OCI-M2 (cell line): Measurements from ENCODE around the gene RAB3B.
A peak's percentile ranks its signal among the peaks of the same experiment; 100 is the strongest.
"Not testable (repeated sequence)": the region's sequence is repeated elsewhere in the genome, so short reads cannot be mapped to it uniquely, and the experiment has no call there.

Source experiments
- DNase-seq: peaks from one replicate; lab custom pipeline; 2025; ENCODE audit not compliant: unreplicated experiment; lab: John Stamatoyannopoulos, UW

The RAB3B gene

DNA sequence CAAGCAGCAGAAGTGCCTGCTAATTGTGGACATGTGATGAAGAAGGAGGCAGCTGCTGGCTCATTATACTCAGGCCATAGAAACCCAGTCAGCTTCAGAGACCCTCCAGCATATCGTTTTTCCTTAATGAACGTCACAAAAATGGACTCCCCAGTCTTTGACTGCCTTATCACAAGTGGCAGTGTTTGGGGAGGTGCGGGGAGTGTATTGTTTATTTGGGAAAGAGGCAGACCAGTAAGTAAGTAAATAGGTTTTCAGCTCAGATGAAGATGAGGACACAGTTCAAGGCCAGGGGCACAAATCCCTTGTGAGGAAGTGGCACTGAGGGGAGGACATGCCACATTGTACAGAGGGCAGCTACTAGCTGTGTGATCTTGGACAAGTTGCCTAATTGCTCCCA is 68.5 kb downstream of the RAB3B start:
- DNase-seq = no peak

DNA sequence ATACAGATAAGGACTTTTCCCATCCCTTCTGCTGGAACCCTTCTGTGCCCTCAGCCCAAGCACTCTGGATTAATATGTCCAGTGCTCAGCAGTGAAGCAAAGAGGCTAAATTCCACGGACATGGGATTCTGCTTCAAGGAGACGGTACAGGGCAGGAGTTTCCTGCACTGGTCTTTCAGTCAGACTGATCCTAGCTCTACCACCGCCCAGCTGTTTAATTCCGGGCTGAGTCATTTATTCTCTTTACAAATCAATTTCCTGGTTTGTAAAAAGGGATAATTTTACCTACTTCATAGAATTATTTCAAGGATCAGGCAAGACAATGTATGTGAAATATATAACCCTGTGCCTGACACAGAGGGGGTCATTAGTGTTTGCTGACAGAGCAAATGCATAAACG is 70.4 kb downstream of the RAB3B start:
- DNase-seq = no peak

DNA sequence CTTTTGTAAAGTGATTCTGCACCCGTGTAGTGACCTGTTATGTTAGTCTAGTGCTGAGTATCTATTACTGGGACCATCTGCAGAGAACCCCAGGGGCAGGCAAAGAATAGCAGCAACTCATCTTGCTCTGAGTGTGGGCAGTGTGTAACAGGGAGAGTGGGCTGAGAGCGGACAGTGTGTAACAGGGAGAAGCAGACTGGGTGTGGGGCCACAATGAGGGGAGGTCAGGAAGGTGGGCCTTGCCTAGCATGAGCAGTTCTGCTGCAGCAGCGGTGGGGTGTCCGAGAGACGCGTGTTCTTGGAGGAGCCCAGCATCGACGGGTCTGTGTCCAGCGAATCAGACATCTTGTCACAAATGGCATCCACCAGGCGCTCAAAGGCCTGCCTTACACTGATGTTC is 70.8 kb downstream of the RAB3B start:
- DNase-seq = no peak

DNA sequence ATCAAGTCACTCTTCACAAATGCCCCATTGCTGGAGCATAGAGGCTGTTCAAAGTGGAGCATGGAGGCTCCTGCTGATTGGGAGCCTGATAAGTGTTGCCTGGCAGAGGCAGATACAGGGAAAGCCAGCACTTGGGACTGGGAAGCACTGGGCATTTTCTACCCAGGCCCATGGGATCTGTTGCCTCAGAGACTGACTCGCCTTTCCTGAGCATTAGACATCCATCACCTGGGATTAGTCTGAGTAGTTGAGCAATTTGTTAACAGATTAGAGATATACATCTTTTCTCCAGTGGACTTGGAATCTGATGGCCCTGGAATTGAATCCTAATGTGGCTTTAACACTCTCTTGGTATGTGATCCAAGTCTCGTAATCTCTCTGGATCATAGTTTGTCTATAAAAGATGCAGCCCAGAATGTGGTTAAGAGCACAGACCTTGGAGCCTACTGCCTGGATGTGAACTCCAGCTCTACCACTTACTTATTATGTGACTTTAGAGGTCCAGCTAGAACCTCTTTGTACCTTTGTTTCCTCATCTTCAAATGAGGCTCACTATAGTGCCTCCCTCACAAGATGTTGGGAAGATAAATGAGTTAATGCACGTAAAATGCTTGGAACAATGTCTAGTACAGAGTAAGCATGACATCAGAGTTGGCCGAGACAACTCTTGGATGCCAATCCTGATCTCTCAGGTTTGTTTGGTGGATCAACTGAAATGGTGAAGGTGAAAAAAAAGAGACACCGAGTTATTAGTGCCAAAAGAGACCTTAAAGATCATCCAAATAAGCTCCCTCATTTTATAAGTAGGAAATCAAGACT is 73.7 kb downstream of the RAB3B start:
- no peak for DNase-seq

DNA sequence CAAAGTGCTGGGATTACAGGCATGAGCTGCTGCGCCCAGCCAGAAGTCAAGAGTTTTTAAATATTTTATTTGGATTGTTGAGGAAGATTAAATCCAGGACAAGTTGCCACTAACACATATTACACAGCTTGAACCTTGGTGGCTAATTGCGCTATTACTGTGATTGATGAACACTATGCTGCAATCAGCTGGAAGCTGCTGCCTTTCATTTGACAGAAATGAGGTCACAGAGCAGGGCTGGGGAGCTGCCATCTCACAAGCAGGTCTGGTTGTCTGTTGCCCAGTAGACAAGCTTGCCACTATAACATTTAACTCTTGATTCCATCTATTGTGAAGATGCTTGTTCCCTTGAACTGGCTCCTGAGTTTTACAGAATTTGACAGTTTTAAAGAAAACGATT is 74.5 kb downstream of the RAB3B start:
- DNase-seq = no peak

DNA sequence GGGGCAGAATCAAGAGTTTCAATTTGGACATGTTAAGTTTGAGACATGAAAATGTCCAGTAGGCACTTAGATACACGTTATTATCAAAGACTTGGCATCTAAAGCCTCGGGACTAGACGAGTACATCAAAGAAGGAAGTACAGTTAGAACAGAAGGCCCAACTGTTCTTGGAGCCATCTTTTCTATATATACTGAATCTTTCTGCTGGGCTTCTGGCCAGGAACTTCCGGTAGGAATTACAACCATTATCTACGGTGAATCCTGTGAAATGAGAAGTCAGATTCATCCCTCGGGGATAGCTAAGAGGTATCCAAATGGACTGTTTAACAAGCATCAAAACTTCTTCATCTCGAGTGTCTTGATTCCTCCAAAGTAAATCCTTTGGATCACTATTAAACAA is 77.6 kb downstream of the RAB3B start:
- no peak for DNase-seq

DNA sequence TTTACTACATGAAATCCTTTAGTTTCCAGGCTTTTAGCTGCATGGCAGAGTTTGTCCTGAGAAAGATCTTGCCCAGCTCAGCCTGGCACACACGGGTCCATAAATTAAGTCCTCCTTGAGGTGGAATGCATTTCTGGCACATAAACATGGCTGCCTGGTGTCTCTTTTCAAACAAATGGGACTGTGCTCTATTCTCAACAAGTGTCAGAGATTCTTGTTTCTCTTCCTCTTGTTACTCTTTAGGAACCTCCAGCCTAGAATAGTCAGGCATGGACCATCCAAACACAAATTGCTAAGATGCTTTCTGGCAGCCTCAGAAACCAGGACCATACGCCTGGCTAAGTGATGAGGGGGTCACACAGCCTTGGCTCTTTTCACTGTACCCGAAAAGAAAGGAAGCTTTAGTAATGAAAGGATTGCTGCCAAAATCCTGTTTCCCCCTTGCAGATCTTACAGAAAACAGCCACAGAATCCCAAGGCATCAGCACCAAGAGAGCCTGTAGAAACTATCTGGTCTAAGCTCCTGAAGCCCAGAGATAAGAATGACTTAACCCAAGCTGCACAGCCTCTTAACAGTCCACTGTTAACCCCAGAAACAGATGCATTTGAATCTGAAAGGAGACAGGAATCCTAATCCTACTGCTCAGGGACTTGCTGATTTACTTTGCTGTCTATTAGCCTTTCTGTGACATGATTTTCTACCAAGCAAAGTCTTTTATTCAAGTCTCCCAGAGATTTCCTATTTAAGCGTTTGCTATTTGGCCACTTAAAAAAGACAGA is 80.1 kb downstream of the RAB3B start:
- no peak for DNase-seq

DNA sequence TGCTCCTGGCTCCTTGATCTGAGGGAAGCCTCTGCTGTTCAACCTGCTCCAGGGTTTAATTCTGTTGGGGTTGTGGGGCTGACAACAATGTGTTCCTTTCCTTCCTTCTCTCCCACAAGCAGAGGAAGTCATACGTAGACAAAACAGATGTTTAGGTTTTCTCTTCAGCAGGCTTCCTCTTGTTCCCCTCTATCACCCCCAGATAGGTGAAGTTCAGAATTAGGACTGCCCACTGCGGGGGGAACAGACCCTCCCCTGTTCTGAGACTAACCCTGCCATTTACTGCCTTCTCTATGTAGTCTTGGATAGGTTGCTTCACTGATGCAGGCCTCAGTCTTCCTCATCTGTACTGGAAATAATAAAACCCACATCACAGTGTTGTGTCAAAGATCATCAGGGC is 82.0 kb downstream of the RAB3B start:
- no peak for DNase-seq

DNA sequence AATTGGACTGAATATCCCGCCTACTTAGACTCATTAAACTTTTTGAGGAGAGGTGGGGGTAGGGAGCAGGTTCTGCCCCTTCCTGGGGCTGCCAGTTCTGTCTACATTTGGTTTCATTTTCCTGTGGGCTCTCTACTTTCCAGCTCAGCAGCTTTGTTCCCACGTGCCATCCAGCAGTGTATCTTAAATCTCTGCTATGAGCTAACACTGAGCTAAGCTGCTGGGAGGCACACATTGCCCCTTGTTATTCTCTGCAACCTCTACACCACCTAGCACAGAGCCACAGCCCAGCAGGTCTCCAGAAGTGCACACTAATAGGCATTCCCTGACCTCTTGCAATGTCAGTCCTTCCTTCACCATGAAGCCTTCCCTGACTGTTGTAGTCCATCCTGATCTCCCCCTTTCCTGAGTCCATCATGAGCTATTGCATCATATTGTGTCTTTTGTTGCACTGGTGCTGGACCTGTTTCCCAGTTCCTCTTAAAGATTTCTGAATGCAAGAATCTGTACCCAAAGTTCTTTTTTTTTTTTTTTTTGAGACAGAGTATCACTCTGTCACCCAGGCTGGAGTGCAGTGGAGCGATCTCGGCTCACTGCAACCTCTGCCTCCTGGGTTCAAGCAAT is 83.3 kb downstream of the RAB3B start:
- DNase-seq = no peak

DNA sequence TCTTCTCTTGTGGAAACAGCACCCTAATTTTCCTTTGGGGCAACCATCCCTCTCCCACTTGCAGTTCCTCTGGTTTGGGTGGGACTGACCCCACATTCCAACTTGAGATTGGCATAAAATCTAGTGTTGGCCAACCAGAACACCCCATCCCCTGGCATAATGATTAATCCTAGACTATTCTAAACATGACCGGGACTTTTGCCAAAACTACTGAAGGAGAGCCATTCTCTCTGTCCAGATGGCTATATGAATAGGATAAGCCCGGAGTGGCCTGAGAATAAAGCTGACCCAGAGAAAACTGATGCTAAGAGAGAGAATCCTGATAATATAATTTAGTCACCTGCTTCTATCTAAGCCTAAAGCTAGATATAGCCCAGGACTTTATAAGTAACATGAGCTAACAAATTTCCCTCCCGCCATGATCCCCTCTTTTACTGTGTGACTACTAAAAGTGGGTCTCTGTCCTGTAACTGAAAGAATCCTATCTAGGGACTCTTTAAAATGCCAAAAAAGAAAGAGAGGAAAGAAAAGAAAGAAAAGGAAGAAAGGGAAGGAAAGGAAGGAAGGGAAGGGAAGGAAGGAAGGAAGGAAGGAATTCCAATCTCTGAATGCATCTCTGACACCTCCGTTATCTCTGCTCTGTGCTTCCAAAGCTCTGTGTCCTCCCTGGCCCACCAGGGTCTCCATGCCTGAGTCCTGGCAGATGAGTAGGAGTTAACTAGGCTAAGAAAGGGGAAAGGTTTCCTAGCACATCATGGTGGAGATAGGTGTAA is 84.0 kb downstream of the RAB3B start:
- DNase-seq = no peak

DNA sequence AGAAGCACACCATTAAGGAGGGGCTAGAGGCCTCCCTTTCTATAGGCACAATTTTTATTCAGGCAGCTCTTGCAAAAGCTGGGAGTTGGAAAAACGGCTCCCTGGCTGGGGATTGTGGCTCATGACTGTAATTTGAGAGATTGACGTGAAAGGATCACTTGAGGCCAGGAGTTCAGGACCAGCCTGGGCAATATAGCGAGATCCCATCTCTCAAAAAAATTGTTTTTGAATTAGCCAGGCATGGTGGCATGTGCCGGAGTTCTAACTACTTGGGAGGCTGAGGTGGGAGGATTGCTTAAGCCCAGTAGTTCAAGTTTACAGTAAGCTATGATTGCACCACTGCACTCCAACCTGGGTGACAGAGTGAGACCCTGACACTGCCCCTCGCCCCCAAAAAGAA is 88.0 kb downstream of the RAB3B start:
- no peak for DNase-seq

DNA sequence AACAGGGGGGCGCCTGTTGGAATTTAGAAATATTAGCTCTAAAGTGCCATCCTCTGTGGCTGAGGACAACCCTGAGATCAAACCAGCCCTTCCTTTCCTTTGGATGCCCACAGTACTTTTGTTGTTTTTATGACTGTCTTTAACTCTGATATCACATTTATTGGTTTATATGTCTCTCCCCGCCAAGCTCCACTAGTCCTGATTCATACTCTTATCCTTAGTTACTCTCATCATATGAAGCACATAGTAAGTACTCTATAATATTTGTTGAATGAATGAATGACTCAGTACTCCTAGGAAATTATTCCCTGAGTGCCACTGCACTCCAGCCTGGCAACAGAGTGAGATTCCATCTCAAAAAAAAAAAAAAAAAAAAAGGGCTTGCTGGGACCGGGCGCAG is 89.3 kb downstream of the RAB3B start:
- no peak for DNase-seq

DNA sequence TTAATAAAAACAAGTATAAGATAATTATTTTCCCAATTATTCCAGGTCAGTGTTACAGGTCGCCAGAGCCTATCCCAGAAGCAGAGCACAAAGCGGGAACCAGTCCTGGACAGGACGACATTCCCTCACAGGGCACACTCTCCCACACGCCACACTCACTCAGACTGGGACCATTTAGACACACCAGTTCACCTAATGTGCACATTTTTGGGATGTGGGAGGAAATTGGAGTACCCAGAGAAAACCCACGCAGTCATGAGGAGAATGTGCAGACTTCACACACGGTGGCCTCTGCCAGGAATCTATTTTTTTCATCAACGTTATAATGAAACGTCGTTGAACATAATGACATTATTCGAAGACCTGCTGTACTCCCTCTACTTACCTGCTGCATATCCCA is 91.5 kb downstream of the RAB3B start:
- no peak for DNase-seq

DNA sequence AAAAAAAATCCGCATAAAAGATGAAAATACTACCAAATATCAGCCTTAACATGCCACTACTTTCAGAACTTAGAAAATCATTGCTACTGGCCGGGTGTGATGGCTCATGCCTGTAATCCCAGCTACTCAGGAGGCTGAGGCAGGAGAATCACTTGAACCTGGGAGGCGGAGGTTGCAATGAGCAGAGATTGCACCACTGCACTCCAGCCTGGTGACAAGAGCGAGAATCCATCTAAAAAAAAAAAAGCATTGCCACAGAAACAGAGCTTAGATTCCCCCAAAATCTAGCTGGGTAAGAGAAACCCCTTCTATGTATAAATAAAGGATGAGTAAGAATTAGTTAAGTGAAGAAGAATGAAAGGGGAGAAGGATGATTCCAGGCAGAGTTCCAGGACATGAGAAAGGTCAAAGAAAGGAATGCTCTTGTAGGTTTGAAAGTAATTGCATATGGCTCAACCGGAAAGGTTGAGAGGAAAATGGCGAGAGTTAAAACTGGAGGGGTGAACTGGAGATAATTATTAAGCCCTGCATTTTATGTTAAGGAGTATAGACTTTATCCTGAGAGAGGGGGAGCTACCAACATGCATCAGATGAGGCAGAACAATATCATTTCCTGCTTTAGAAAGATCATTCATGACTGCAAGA is 92.3 kb downstream of the RAB3B start:
- no peak for DNase-seq

DNA sequence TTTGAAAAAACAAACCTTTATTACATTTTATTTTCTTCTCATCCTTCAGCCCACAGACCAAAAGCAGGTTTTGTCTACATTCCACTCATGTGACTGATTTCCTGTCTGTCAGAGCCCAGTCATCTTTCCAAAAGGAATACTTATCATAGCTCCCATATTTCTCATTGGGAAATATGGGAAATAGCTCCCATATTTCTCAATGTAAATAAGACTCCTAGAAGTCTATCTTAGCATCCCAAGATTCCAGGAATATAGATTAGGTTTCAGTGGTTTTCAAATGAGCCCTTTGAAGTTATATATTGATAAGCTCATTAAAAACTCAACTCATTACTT is 92.8 kb downstream of the RAB3B start:
- no peak for DNase-seq

DNA sequence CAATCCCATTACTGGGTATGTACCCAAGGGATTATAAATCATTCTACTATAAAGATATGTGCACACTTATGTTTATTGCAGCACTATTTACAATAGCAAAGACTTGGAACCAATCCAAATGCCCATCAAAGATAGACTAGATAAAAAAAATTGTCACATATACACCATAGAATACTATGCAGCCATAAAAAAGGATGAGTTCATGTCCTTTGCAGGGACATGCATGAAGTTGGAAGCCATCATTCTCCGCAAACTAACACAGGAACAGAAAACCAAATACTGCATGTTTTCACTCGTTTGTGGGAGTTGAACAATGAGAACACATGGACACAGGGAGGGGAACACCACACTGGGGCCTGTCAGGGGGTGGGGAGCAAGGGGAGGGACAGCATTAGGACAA is 95.8 kb downstream of the RAB3B start:
- not testable (repeated sequence) for DNase-seq

DNA sequence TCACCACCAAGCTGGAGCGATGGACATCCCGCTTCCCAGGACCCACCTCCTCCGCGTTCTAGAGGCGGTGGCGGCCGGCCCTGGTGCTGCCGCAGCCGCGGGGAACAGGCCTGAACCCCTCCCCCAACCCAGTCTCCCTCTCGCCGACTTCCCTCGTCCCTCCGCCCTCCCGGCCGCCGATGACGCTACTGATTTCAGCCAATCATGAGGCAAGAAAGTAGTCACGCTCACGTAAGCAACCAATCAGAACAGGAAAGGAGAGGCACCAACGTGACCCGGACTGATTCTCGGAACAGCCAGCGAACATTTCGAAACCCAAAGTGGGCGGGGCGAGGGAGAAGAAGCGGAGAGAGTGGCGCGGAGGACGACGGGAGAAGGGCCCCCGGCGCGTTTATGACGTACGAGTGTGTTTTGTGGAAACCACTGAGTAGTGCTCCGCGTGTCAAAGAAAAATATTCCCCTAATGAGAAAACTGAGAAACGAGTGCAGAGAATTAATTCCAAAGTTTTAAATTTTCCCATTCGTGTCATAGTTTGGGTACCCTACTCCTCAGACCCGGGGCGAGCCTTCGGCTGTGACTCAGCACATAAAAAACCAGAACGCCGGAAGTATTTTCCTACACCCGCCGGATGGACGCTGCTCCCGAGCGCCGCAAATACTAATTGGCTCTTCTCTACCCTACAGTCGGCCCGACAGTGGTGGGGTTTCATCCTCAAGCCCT is 111.7 kb downstream of the RAB3B start, which contains the start of gene NRDC:
NRDC (minus strand) TSS at position 112 of the 721 bp plus-strand sequence. CDS start 112 bp downstream, outside the sequence.
- DNase-seq = peak; percentile 81

DNA sequence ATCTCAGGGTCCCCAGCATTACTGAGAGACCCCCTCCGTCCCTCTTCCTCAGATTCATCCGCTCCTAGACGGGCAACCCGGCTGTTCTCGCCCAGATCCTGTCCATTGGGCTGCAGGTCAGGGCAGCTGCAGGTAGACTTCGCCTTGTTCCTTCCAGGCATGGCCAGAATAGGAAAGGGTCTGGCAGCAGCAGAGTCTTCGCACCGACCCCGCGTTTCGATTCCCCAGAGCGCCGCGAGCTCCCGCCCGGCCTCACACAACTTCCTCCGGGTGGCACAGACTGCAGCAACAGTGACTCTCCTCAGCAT is 112.2 kb downstream of the RAB3B start:
- DNase-seq = no peak

DNA sequence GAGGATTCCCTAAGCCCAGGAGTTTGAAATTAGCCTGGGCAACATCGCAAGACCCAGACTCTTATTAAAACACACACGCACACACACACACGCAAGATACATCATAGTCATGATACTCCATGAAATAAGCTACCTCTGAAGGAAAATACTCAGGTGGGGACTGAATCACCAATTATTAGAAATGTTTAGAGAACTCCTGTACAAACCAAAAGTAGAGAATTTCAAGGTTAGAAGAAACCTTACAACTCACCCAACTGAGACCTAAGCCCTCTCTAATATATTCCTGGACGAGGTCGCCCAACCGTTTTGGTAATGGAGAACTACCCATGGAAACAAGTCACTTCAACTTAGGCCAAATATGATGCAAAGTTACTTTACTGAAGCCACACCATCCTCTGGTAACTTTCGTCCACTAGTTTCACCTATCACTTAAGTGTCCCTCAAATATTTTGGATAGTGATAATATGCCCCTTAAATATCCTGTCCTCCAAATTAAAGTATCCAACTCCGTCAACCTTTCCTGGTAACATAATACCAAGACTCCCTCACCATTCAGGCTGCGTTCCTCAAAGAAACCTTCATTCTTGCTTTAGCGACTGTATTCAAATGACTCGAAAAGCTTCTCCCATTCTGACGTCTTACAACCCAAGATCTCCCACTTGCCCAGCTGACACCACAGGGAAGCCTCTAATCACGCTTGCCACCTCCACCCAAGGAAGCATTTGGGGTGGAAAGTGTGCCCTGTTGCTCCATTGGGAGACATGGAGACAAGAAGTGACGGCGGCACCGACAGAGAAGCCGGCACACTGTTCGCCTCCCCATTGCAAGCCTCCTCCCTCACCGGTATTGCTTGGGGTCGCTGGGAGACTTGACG is 112.8 kb downstream of the RAB3B start:
- DNase-seq = no peak
